DND-41 (cell line): ENCODE measurements around the gene LY9.
A peak's percentile ranks its signal among the peaks of the same experiment; 100 is the strongest.

Experiments
- ATAC-seq: fragments of 200-7000 bp; cut with Tn5 transposase; 3 replicates; pipeline ENCODE4 v1.9.1; 2021; ENCODE audit warnings: low read depth; ENCODE audit not compliant: insufficient read depth
- DNase-seq: peaks from one replicate; pipeline ENCODE4 v3.0.0-alpha.2; 2020
- H2AFZ ChIP-seq: 2 replicates; pipeline ENCODE4 v1.6.0; 2012; ENCODE audit warnings: low read depth, low read length
- H3K27ac ChIP-seq: 2 replicates; pipeline ENCODE4 v1.5.1; 2012; ENCODE audit warnings: low read length, inconsistent platforms
- H3K27me3 ChIP-seq: fragments of 200-600 bp; sonication (generic); 2 replicates; pipeline ENCODE4 v1.6.0; 2012; ENCODE audit warnings: low read length, mild to moderate bottlenecking, inconsistent platforms; ENCODE audit not compliant: insufficient read depth, poor library complexity
- H3K36me3 ChIP-seq: 2 replicates; pipeline ENCODE4 v1.5.1; 2012; ENCODE audit warnings: low read length, inconsistent platforms; ENCODE audit not compliant: insufficient read depth
- H3K4me1 ChIP-seq: 2 replicates; pipeline ENCODE4 v1.5.1; 2012; ENCODE audit warnings: mild to moderate bottlenecking, low read length; ENCODE audit not compliant: insufficient read depth
- H3K4me2 ChIP-seq: 2 replicates; pipeline ENCODE4 v1.6.0; 2012; ENCODE audit warnings: mild to moderate bottlenecking, moderate library complexity, low read length, inconsistent platforms; ENCODE audit not compliant: insufficient read depth
- H3K4me3 ChIP-seq, 2 experiments: fragments of 200-600 bp in 1 of 2; shearing (Covaris generic) in 1 of 2; 2 replicates each; pipeline ENCODE4 v1.5.1; 2012 to 2016; ENCODE audit warnings: inconsistent platforms in 2 of 2, low read length in 2 of 2, mild to moderate bottlenecking in 2 of 2, low read depth in 1 of 2, moderate library complexity in 1 of 2
- H3K79me2 ChIP-seq: 2 replicates; pipeline ENCODE4 v1.6.0; 2012; ENCODE audit warnings: low read length, inconsistent platforms; ENCODE audit not compliant: insufficient read depth
- H3K9ac ChIP-seq: 2 replicates; pipeline ENCODE4 v1.6.0; 2012; ENCODE audit warnings: low read depth, mild to moderate bottlenecking, inconsistent platforms, low read length, moderate library complexity
- H3K9me3 ChIP-seq: 2 replicates; pipeline ENCODE4 v1.5.1; 2012; ENCODE audit warnings: low read length, moderate library complexity, mild to moderate bottlenecking, inconsistent platforms; ENCODE audit not compliant: insufficient read depth, severe bottlenecking
- H4K20me1 ChIP-seq: 2 replicates; pipeline ENCODE4 v1.6.0; 2012; ENCODE audit warnings: low read length; ENCODE audit not compliant: insufficient read depth
- CTCF ChIP-seq: IDR thresholded peaks from 2 replicates; pipeline ENCODE4 v1.5.1; 2012; ENCODE audit warnings: borderline replicate concordance, low read length, moderate library complexity, mild to moderate bottlenecking; ENCODE audit not compliant: poor library complexity, severe bottlenecking; ENCODE audit errors: extremely low read depth
- EZH2 ChIP-seq: IDR thresholded peaks from 3 replicates; pipeline ENCODE4 v1.6.1; 2012; ENCODE audit warnings: borderline replicate concordance, low read depth, mild to moderate bottlenecking, moderate library complexity, low read length, inconsistent platforms; ENCODE audit not compliant: severe bottlenecking

LY9 gene

GRCh38 chr1:160748181-160748877 is 47.6 kb upstream of the LY9 start:
- no peak for ATAC-seq

GRCh38 chr1:160748878-160749269 is 47.1 kb upstream of the LY9 start:
- no peak for TF ChIP-seq EZH2
- TF ChIP-seq CTCF: no peak
- Histone ChIP-seq H3K4me1 (peaks cover 11% of the 10 kb centered on the region), H3K9me3 (no peaks in the 10 kb centered on the region), H2AFZ (no peak overlapping the region), H3K4me3 (no peak overlapping the region), H3K27ac (no peak overlapping the region), H4K20me1 (no peaks in the 10 kb centered on the region), H3K4me2 (no peak overlapping the region), H3K9ac (no peak overlapping the region), H3K27me3 (no peaks in the 10 kb centered on the region), H3K79me2 (no peaks in the 10 kb centered on the region), H3K36me3 (no peaks in the 10 kb centered on the region)
- no peak for ATAC-seq
- no peak for DNase-seq

More at GRCh38 chr1:160748181-160748877, 47.6 kb upstream of the LY9 start:
- Histone ChIP-seq H3K9ac (no peak overlapping the region), H3K4me2 (no peak overlapping the region), H3K4me1 (peaks cover 11% of the 10 kb centered on the region), H3K27ac (no peak overlapping the region), H2AFZ (no peak overlapping the region), H4K20me1 (no peaks in the 10 kb centered on the region), H3K27me3 (no peaks in the 10 kb centered on the region), H3K36me3 (no peaks in the 10 kb centered on the region), H3K4me3 (no peak overlapping the region), H3K79me2 (no peaks in the 10 kb centered on the region), H3K9me3 (no peaks in the 10 kb centered on the region)
- no peak for DNase-seq
- no peak for TF ChIP-seq EZH2
- TF ChIP-seq CTCF: peak; percentile 59

- Histone ChIP-seq H2AFZ (no peak overlapping the region), H3K4me2 (no peak overlapping the region), H3K4me1 (peaks cover 11% of the 10 kb centered on the region), H3K9me3 (no peaks in the 10 kb centered on the region), H3K79me2 (no peaks in the 10 kb centered on the region), H3K27ac (no peak overlapping the region), H4K20me1 (no peaks in the 10 kb centered on the region), H3K9ac (no peak overlapping the region), H3K27me3 (no peaks in the 10 kb centered on the region), H3K4me3 (no peak overlapping the region), H3K36me3 (no peaks in the 10 kb centered on the region)
- DNase-seq: no peak
- ATAC-seq: no peak
- TF ChIP-seq EZH2: no peak
- no peak for TF ChIP-seq CTCF
Measured at GRCh38 chr1:160750608-160751007, 45.4 kb upstream of the LY9 start.
